HEK293T (cell line): ENCODE results near the gene LRBA.

Source experiments
- ELF4 ChIP-seq: fragments of 450-650 bp; IDR thresholded peaks from 2 replicates; pipeline ENCODE4 v1.6.1; 2017; ENCODE audit warnings: antibody characterized with exemption
- FOXA1 ChIP-seq: fragments of 450-650 bp; IDR thresholded peaks from 2 replicates; pipeline ENCODE4 v1.6.1; 2016; ENCODE audit warnings: mild to moderate bottlenecking
- FOXK2 ChIP-seq: fragments of 450-650 bp; IDR thresholded peaks from 2 replicates; pipeline ENCODE4 v1.6.1; 2016; ENCODE audit warnings: mild to moderate bottlenecking
- FOXM1 ChIP-seq: fragments of 450-650 bp; IDR thresholded peaks from 2 replicates; pipeline ENCODE4 v1.6.1; 2017; ENCODE audit warnings: mild to moderate bottlenecking, borderline replicate concordance
- NFRKB ChIP-seq: fragments of 450-650 bp; IDR thresholded peaks from 2 replicates; pipeline ENCODE4 v1.6.1; 2016; ENCODE audit warnings: mild to moderate bottlenecking, moderate library complexity
- SP1 ChIP-seq: fragments of 450-650 bp; IDR thresholded peaks from 2 replicates; pipeline ENCODE4 v1.6.1; 2017
- SUZ12 ChIP-seq: fragments of 450-650 bp; IDR thresholded peaks from 2 replicates; pipeline ENCODE4 v1.6.1; 2016; ENCODE audit warnings: mild to moderate bottlenecking
- TARDBP ChIP-seq: fragments of 450-650 bp; IDR thresholded peaks from 2 replicates; pipeline ENCODE4 v1.6.1; 2016
- ZNF384 ChIP-seq: fragments of 450-650 bp; IDR thresholded peaks from 2 replicates; pipeline ENCODE4 v1.6.1; 2016

DNA sequence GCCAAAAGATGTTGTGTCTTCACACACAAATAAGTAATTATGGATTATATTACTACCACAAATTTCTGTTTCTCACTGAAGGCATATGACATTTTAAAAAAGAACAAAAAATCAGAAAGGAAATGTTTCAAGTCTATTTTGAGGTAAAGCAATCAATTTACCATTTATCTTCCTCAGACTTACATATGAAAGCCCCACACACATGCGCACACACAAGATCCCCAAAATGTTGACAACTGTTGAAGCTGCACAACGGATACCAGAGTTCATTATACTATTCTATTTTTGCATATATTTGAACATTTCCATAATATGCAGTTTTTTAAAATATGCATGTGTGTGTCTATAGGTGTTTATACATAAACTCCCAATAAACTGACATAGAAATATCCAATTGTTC, 2.7 kb downstream of the LRBA start:
- TF ChIP-seq SP1 (no peak), NFRKB (no peak), SUZ12 (no peak), FOXA1 (no peak), ZNF384 (no peak), FOXM1 (no peak), ELF4 (no peak), FOXK2 (no peak), TARDBP (no peak)
